PC-3 (cell line): ENCODE measurements around the gene LARP4B. TPM values are rescaled to one million over a fixed set of nuclear protein-coding genes. Genes with fewer than 3 reads are reported as not detected.

Experiments
- ATAC-seq: fragments of 200-7000 bp; cut with Tn5 transposase; 2 replicates; pipeline ENCODE4 v1.9.1; 2020; ENCODE audit warnings: mild to moderate bottlenecking, moderate library complexity
- BruUV-seq: library from RNA; stranded (reverse); fragments of 400-500 nt; replicated peaks from 2 replicates; lab custom pipeline; 2021; lab: Mats Ljungman, UMichigan
- CTCF ChIA-PET: fragments of 300-600 bp; sonication (Branson Sonifier 250); formaldehyde crosslinking; loops from one replicate; lab custom pipeline; 2022; ENCODE audit warnings: antibody characterized with exemption; lab: Charles Lee
- POLR2A ChIA-PET: fragments of 300-600 bp; sonication (Branson Sonifier 250); formaldehyde crosslinking; loops from one replicate; lab custom pipeline; 2022; ENCODE audit warnings: antibody characterized with exemption; ENCODE audit not compliant: unreplicated experiment; lab: Charles Lee
- DNase-seq: peaks from one replicate; pipeline ENCODE4 v3.0.0-alpha.2; 2015
- H2AFZ ChIP-seq: fragments of 300-600 bp; sonication (generic); 2 replicates; pipeline ENCODE4 v1.6.0; 2016; ENCODE audit warnings: antibody characterized with exemption, low read length
- H3F3A ChIP-seq: fragments of 300-600 bp; sonication (generic); one replicate; pipeline ENCODE4 v1.6.0; 2017; ENCODE audit warnings: antibody characterized with exemption, low read length, control low read depth, mild to moderate bottlenecking; ENCODE audit not compliant: unreplicated experiment
- H3K27ac ChIP-seq: fragments of 300-600 bp; sonication (generic); 2 replicates; pipeline ENCODE4 v1.5.1; 2016; ENCODE audit warnings: mild to moderate bottlenecking, low read length
- H3K27me3 ChIP-seq: fragments of 300-600 bp; sonication (generic); 2 replicates; pipeline ENCODE4 v1.6.1; 2016; ENCODE audit warnings: low read length, mixed read lengths
- H3K36me3 ChIP-seq: fragments of 300-600 bp; sonication (generic); 2 replicates; pipeline ENCODE4 v1.6.1; 2016; ENCODE audit warnings: low read depth, mixed run types, low read length, mixed read lengths
- H3K4me1 ChIP-seq: fragments of 300-600 bp; sonication (generic); 2 replicates; pipeline ENCODE4 v1.5.1; 2016; ENCODE audit warnings: low read length; ENCODE audit not compliant: insufficient read depth
- H3K4me2 ChIP-seq: fragments of 300-600 bp; sonication (generic); 2 replicates; pipeline ENCODE4 v1.6.0; 2016; ENCODE audit warnings: low read length
- H3K4me3 ChIP-seq: fragments of 300-600 bp; sonication (generic); 2 replicates; pipeline ENCODE4 v1.5.1; 2016; ENCODE audit warnings: mild to moderate bottlenecking, low read length, mixed read lengths
- H3K79me2 ChIP-seq: fragments of 300-600 bp; sonication (generic); 2 replicates; pipeline ENCODE4 v1.6.1; 2017; ENCODE audit warnings: low read length, mixed read lengths
- H3K9ac ChIP-seq: fragments of 300-600 bp; sonication (generic); 2 replicates; pipeline ENCODE4 v1.6.0; 2016; ENCODE audit warnings: mild to moderate bottlenecking, low read length
- H3K9me2 ChIP-seq: fragments of 300-600 bp; sonication (generic); replicated peaks from 2 replicates; pipeline ENCODE4 v1.6.1; 2016; ENCODE audit warnings: mixed run types, low read length, mixed read lengths
- H3K9me3 ChIP-seq: fragments of 300-600 bp; sonication (generic); 2 replicates; pipeline ENCODE4 v1.6.1; 2016; ENCODE audit warnings: low read length, mixed read lengths
- H4K20me1 ChIP-seq: fragments of 300-600 bp; sonication (generic); 2 replicates; pipeline ENCODE4 v1.6.1; 2016; ENCODE audit warnings: low read length, mixed read lengths
- EZH2 ChIP-seq: fragments of 300-600 bp; sonication (generic); IDR thresholded peaks from one replicate; pipeline ENCODE4 v1.6.1; 2017; ENCODE audit warnings: antibody characterized with exemption, mild to moderate bottlenecking, low read length; ENCODE audit not compliant: unreplicated experiment
- EZH2phosphoT487 ChIP-seq: fragments of 300-600 bp; sonication (generic); IDR thresholded peaks from 2 replicates; pipeline ENCODE4 v1.6.1; 2018; ENCODE audit warnings: mild to moderate bottlenecking, antibody characterized with exemption, low read length, borderline replicate concordance
- intact Hi-C: fragments of 100-400 bp; cut with micrococcal nuclease; formaldehyde crosslinking; loops from 2 replicates; pipeline ENCODE4 v1.9.0; 2023
- total RNA-seq: library from RNA; depleted of rRNA; stranded (reverse); fragments of >200 nt; gene quantifications from 2 replicates; pipeline ENCODE4 v1.2.3, GENCODE V29; 2014
- TF ChIP-seq, protein P1 (sequence below): fragments of 300-600 bp; sonication (generic); conservative IDR thresholded peaks from 2 replicates; pipeline ENCODE4 v1.5.1; 2017; ENCODE audit warnings: antibody characterized with exemption, low read depth, mild to moderate bottlenecking, low read length

The LARP4B gene
- total RNA-seq, 1 experiment from 2014 or later: 33.9 TPM

DNA sequence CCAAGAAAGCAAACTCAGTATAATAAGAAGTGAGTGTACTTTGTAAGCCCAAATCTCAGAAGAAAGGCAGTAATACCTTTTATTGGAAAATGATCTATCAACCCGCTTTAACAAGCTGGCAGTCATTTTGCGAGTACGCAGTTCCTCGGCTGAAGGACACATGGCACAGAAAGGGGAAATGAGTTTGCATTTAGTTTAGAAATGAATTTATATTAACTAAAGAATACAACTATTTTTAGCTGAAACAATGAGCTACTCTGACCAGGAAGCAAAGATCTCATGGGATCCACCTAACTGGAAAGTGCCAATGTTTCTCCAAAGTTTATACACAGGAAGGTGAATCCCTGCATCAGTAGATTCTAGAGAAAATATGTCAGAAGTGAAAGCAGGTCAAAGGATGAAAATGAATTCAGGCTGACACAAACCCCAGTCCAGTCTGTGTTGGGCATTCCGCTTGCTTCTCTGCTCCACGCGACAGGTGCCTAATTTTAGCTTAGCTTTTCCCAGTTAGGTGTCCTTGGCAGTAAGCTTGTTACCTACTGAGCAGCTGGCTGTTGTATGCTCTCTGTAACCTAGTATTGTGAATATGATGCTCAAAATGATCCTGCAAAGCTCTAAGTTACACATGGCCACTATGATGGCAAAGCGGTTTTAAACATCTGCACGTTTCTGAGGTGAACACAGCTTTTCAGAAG lies 112.8 kb downstream of the LARP4B start:
- Histone ChIP-seq H2AFZ (no peak overlapping the region), H3K9me2 (no peaks in the 10 kb centered on the region), H3K9ac (no peak overlapping the region), H3K36me3 (no peaks in the 10 kb centered on the region), H4K20me1 (no peaks in the 10 kb centered on the region), H3K4me2 (no peak overlapping the region), H3K4me1 (no peaks in the 10 kb centered on the region), H3K79me2 (no peaks in the 10 kb centered on the region), H3K9me3 (no peaks in the 10 kb centered on the region), H3K27ac (no peak overlapping the region), H3F3A (no peaks in the 10 kb centered on the region), H3K27me3 (no peaks in the 10 kb centered on the region), H3K4me3 (no peak overlapping the region)
- ATAC-seq (no peak), DNase-seq (no peak)
- TF ChIP-seq, protein P1, sequence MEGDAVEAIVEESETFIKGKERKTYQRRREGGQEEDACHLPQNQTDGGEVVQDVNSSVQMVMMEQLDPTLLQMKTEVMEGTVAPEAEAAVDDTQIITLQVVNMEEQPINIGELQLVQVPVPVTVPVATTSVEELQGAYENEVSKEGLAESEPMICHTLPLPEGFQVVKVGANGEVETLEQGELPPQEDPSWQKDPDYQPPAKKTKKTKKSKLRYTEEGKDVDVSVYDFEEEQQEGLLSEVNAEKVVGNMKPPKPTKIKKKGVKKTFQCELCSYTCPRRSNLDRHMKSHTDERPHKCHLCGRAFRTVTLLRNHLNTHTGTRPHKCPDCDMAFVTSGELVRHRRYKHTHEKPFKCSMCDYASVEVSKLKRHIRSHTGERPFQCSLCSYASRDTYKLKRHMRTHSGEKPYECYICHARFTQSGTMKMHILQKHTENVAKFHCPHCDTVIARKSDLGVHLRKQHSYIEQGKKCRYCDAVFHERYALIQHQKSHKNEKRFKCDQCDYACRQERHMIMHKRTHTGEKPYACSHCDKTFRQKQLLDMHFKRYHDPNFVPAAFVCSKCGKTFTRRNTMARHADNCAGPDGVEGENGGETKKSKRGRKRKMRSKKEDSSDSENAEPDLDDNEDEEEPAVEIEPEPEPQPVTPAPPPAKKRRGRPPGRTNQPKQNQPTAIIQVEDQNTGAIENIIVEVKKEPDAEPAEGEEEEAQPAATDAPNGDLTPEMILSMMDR: no peak
- TF ChIP-seq EZH2 (no peak), EZH2phosphoT487 (no peak)
- ChIA-PET CTCF (no interaction called here), POLR2A (no interaction called here)
- intact Hi-C loops: no loop called here
- no TSS peak for BruUV-seq

DNA sequence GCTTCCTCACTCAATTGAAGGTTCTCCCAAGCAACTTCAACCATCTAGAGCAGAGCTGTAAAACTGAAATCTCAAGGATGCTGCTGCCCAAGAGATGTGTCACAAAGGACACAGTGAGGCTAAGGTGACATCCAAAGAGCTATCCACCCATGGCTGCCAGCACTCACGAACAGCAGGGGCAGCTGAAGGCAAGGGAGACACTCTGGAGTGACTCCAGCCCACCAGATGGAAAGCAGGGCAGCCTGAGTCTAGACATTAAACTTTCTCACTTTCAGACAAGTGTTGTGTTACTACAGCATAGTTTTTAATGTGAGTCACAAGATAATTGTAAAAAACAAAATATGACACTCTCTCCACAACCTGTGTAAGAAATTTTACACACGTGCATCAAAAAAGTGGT lies 113.5 kb downstream of the LARP4B start:
- BruUV-seq: no TSS peak
- no peaks in the 10 kb centered on the region for H3K4me1 ChIP-seq
- H3K79me2 ChIP-seq: no peaks in the 10 kb centered on the region
- no peaks in the 10 kb centered on the region for H3K9me3 ChIP-seq
- H3K9ac ChIP-seq: no peak overlapping the region
- H3F3A ChIP-seq: no peaks in the 10 kb centered on the region
- no peak for TF ChIP-seq EZH2
- TF ChIP-seq, protein P1: no peak
- no peak for TF ChIP-seq EZH2phosphoT487
- H3K9me2 ChIP-seq: no peaks in the 10 kb centered on the region
- H3K4me3 ChIP-seq: no peak overlapping the region
- DNase-seq (no peak), ATAC-seq (no peak)
- no peak overlapping the region for H3K4me2 ChIP-seq
- intact Hi-C loops: no loop called here
- no peaks in the 10 kb centered on the region; the same call in 1 of the 2 replicates for H3K36me3 ChIP-seq
- H4K20me1 ChIP-seq: no peaks in the 10 kb centered on the region
- no peak overlapping the region for H3K27ac ChIP-seq
- ChIA-PET CTCF (no interaction called here), POLR2A (no interaction called here)
- no peak overlapping the region for H2AFZ ChIP-seq
- H3K27me3 ChIP-seq: no peaks in the 10 kb centered on the region

DNA sequence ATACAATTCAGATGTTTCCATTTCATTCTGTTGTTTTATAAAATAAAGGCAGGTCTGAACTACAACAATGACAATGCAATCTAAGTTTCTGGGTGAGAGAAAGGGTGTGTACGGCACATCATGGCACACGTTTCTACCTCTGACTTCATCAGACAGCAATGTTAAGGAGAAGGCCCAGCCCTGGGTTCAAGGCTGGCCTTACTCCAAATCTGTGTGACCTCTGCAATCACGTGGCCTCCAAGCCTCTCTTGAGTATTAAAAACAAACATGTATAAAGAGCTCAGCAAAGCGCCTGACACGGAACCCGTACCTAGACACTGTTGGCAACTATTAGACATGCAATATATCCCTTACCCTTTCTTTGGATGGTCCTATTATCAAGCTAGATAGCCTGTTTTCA lies 114.1 kb downstream of the LARP4B start:
- no peak for DNase-seq
- Histone ChIP-seq H2AFZ (no peak overlapping the region), H3K27ac (no peak overlapping the region), H3K9me3 (no peaks in the 10 kb centered on the region), H3K4me2 (no peak overlapping the region), H3K4me1 (no peaks in the 10 kb centered on the region), H3K79me2 (no peaks in the 10 kb centered on the region), H3K9ac (no peak overlapping the region), H3K36me3 (no peaks in the 10 kb centered on the region; the same call in 1 of the 2 replicates), H3K27me3 (no peaks in the 10 kb centered on the region), H3F3A (no peaks in the 10 kb centered on the region), H3K9me2 (no peaks in the 10 kb centered on the region), H3K4me3 (no peak overlapping the region), H4K20me1 (no peaks in the 10 kb centered on the region)
- ChIA-PET CTCF (no interaction called here), POLR2A (no interaction called here)
- BruUV-seq: no TSS peak
- no peak for ATAC-seq
- no peak for TF ChIP-seq EZH2
- TF ChIP-seq EZH2phosphoT487: no peak
- TF ChIP-seq, protein P1: no peak
- intact Hi-C loops: no loop called here
